ENCODE data around the gene CTAG1A.
A peak's percentile ranks its signal among the peaks of the same experiment; 100 is the strongest.
"Not testable (repeated sequence)": the region's sequence is repeated elsewhere in the genome, so short reads cannot be mapped to it uniquely, and the experiment has no call there.

The CTAG1A gene

DNA sequence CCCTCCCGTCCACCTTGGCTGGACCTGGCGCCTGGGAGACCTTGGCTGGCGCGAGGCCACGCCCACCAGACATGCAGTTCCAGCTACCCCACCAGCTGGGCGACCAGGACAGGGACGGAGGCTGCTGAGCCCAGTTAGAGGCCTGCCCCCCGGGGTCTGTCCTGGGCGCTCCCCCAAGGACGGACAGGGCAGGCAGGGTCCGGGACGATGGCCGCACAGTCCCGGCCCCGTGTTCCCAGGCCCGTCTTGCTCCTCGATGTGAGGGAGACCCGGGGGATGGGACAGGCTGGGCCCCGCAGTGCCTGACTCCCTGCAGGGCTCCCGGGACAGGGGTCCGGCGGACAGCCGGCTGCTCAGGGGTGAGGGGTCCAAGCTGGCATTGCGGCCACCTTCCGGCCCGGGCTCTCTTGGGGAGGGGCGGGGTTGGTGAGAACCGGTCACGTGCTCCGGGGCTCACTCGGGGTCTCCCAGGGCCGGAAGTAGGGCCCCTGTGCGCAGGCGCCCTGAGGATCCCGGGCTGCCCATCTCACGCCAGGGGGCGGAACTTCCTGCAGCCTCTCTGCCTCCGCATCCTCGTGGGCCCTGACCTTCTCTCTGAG, at the start of gene CTAG1A:
Gene CTAG1A, plus strand, starts transcription at position 549 of the 599 bp plus-strand sequence. CDS start 74 bp downstream, outside the sequence.
- not testable (repeated sequence) for DNase-seq

DNA sequence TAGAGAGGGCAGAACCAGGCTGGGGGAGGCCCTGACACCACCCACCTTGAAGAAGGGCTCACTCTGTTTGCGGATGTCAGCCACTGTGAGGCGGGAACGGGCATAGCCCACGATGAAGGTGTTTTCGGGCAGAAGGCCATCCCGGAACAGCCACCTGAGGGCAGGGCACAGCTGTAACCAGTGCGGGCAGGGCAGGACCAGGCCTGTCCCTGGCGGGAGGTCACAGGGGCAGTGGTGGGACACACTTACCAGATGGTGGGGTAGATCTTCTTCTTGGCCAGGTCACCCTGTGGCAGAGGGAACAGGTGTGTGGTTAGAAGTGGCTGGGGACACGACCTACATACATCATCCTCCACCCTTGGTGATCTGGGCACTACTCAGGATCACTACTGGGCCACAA, 49.0 kb upstream of the CTAG1A start:
- DNase-seq = no peak

DNA sequence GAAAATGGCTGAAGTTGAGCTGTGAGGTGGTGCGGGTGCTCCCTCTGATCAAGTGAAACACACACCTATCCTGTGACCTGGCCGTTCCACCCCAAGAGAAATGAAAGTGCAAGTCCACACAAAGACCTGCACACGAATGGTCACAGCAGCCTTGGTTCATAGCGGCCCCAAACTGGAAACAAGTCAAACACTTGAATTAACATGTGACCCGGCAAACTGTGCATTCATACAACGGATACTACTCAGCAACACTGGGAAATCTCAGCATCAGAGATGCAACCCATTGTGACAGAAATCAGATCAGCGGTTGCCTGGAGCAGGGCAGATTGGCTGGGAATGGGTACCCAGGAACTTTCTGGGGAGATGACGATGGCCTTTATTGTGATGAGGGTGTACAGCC, 45.9 kb upstream of the CTAG1A start:
- no peak for DNase-seq

DNA sequence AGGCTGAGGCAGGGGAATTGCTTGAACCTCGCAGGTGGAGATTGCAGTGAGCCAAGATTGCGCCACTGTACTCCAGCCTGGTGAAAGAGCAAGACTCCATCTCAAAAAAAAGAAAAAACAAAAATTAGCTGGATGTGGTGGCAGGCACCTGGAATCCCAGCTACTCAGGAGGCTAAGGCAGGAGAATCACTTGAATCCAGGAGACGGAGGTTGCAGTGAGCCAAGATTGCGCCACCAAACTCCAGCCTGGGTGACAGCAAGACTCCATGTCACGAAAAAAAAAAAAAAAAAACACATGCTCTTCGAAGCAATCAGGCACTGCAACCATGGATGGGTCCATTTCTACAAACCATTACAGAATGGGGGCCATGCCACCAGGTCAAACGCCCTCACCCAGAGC, 44.6 kb upstream of the CTAG1A start:
- not testable (repeated sequence) for DNase-seq

DNA sequence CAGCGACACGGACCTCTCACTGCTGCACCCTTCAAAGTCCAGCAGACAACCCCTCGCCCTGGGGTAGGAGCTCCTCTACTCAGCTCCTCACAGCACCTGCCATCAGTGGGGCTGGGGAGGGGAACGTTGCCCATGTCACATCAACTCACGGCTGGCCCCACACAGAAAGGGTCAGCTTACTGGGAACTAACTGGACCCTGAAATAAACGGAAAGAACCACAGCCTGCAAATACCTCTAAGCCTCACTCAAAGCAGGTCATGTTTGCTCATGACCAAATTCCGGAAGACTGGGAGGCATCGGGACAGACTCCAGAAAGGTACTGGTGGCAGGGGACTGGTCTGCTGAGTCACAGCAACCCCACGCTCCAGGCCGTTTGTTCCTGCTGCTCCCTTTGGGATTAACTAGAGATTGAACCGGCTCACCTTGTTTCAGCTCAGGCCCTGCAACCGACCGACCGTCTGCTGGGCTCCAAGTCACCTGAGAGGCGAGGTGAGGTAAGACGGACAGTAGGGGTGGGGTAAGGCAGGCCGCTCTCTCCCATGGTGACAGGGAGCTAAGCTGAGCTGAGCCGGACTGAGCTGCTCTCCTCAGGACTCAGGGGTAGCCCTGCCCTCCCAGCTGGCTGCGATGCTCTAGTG, 43.9 kb upstream of the CTAG1A start:
- no peak for DNase-seq

DNA sequence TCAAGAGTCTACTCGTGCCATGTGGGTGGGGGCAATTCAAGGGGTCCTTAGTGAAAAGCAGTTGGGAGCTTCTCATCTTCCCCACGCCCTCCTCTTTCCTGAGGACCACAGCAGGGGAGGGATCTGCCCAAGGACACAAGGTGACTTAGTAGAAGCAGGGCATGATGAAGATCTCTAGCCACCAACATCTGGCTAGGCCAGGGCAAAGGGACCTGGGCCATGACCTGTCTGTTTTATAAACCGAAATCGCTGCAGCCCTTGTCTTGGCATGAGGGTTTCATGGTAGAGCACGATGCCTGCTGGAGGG, 43.4 kb upstream of the CTAG1A start:
- DNase-seq = no peak

DNA sequence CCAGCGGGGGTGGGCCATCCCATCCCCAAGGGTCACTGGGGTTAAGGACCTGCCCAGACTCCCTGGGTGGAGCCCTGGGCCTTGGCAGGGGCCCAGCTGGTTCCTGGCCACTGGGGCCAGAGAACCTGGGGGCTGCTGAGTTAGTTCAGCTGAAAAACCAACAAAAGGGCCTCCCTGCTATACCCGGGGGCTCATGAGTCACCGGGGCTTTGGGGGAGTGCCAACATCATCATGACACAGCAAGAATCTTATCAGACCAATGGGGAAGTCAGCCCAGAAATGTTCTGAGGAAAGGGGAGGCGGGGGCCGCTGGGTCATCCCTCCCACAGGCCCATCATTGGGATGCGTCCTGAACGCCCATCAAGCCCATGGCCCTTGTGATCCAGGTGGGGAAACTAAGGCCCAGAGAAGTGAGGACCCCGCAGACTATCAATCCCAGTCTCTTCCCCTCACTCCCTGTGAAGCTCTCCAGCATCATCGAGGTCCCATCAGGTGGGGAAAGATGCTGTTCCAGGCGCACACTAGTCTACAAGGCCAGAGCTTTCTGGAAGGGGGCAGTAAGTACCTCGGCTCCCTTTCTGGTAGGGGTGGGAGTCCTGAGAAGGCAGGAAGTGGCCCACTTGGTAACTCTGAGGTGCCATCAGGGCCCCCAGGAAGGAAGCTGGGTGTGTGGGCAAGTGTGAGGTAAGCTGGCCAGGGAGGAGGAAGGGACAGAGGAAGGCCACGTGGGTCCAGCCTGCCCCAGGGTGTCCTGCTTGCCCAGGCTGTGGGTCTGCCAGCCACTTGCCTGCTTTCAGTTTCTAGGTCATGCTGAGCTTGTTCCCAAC, 42.8 kb upstream of the CTAG1A start:
- DNase-seq = peak; percentile 65

DNA sequence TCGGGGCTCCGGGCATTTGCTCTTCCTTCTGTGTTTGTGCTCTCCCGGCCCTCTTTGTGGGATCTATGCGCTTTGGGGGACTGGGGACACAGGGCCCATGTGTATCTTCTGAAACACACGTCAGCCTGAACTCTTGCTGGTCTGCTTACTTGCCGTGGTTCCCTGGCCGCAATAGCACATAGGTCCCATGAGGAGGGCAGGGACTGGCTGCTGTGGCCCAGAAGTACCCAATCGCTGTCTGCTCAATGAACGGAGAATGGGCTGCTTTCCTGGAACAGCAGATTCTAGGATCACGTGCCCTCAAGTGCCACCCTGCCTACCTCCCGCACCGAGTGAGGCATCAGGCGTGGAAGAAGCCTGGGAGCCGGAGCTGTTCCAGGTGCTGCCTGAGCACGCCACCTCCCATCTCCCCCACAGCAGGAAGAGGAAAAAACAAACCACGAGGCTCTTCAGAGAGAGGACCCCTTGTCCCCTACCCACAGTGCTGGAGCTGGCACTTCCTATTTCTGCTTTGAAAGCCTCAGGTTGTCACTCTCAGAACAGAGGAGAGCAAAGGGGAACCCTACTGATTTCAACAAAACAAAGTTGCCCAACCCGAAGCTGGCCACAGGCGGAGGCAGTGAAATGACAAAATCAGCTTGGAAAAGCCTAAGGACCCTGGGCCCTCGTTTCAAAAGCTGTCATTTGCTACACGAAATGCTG, 42.1 kb upstream of the CTAG1A start:
- peak; percentile 46 for DNase-seq

DNA sequence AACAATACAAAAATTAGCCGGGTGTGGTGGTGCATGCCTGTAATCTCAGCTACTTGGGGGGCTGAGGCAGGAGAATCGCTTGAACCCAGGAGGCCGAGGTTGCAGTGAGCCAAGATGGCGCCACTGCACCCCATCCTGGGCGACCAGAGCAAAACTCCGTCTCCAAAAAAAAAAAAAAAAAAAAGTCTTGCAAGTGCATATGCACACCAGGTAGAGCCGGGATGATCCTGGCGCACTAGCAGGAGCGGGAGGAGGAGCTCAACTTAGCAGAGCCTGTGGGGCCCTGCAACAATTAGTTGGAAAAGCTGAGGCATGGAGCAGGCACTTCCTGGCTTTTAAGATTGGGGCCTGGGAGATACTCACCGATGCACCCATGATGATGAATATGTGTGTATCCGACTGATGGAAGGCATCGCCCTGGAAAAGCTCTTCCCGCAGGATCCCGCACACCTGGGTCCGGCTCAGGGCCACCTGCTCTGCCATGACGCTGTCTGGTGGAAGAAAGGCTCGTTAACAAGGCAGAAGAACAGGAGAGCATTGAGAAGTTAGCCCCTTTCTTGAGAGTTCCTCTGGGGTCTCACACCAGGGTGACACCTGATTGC, 39.2 kb upstream of the CTAG1A start:
- DNase-seq = no peak

DNA sequence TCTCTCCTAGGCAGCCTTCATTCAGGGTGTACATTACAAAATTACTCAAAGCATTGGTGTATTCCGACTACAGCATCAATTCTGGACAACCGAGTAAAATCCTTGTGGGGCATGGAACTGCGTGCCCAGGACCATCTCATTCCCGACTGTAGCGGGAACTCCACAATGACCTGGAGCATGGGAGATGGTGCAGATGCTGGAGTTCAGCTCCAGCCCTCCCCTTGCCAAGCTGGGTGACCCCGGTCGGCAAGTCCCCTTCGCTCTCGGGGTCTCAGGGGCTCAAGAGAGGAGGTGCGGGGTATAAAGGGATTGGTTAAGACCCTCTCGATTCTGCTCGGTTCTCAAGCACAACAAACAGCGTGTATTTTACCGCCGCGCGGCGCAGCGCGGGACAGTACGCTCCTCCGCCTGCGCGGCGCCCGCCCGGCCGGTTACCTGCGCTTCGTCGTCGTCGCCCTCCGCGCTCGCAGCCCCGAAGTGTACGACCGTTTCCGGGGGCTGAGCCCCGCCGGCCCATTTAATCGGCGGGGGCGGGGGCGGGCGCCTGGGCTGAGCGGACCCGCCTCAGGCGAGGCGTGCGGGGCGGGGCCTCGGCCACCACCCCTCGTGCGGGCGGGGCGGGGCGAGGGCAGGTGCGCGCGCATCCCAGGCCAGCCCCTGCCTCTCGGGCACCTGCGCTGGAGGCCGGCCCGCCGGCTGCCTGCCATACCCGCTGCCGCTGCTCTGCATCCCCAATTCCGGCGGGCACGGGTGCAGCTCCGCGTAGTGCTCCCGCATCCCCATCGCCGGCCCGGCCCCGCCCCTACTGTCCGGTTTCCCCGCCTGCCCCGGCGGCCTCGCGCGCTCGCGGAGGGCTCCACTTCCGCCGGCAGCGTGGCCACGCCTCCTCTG, 38.3 kb upstream of the CTAG1A start, which contains the start of gene G6PD:
Gene G6PD, minus strand, starts transcription at position 493 of the 891 bp plus-strand sequence. CDS start 691 bp downstream, outside the sequence.
- peak; percentile 85 for DNase-seq

DNA sequence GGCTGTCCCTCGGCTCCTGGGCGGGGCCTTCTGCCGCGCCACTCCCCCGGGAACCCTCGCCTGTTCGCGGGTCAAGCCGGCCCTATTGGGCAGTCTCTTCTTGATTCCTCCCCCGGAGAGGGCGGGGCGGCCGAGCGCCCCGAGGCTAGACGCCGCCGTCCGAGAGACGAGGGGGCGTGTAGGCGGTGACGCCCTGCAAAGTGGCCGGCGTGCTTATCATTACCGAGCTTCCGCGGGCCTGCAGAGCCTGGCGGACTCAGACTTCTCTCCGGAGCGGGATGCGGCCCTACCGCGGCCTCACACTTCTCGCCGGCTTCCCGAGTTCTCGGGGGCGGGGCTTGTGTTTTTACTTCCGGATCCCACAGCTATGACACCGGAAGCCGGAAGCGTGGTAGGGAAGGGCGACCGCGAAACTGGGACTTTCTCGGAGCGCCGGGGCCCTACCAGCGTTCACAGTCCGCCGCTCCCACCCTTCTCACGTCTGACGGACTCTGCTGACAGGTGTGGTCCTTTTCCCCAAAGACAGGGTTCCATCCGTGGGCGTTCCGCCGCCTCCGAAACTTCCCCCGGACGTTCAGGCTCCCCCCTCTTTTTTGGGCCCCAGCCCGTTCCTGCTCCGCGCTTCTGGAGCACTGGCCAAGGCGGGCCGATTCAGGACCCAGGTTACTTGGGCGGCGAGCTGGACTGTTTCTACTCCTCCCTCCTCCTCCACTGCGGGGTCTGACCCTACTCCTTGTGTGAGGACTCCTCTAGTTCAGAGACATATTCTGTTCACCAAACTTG, 37.5 kb upstream of the CTAG1A start, which contains the start of gene IKBKG:
Gene IKBKG, plus strand, starts transcription at position 376 of the 783 bp plus-strand sequence. CDS start 4,383 bp downstream, outside the sequence.
- peak; percentile 91 for DNase-seq

DNA sequence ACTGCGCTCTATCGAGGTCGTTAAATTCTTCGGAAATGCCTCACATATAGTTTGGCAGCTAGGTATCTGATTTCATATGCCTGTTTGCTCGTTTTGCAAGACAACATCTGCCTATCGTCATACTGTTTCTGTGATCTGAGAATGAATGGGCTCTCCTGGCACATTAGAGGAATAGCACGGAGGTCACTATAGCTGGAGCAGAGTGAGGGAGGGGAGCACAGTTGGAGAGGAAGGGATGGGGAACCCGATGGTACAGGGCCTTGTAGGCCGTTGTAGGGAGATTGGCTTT, 37.0 kb upstream of the CTAG1A start:
- no peak for DNase-seq

DNA sequence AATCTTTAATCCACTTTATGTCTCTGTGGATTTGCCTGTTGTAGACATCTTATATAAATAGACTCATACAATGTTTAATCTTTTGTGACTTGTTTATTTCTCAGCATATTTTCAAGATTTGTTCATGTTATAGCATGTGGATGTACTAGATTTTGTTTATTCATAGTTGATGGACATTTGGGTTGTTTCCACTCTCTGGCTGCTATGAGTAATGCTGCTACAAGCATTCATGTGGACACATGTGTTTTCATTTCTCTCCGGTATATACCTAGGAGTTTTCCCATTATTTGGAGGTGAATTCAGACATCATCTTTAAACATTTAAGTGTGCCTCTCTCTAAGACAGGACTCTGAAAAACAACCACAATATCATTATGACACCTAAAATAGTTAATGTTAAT, 35.2 kb upstream of the CTAG1A start:
- DNase-seq = no peak

DNA sequence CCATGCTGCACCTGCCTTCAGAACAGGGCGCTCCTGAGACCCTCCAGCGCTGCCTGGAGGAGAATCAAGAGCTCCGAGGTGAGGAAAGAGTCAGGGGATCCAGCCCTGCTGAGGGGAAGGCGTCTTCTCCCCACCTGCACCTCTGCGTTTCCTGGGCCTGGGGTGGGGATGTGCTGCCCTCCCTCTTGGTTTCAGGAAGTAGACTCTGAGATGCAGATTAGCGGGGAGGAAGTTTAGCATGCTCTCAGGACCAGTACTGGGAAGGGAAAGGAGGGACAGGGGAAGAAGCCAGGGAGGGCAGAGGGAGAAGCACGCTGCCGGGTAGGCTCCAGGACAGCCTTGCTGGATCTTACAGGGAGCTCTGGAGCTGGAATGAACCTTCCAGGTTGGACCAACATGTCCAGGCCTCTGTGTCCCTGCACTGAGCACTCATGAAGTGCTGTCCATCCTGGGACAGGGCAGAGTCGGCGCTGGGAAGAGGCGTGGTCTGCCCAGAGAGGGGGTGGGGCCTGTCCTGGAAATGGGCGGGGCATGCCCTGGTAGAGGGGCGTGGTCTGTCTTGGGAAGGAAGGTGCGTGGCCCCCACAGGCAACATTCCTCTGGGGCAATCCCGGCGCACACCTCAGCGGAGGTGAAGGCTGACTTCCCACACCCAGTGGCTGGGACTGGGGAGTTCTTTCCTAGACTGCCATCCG, 32.7 kb upstream of the CTAG1A start:
- not testable (repeated sequence) for DNase-seq

DNA sequence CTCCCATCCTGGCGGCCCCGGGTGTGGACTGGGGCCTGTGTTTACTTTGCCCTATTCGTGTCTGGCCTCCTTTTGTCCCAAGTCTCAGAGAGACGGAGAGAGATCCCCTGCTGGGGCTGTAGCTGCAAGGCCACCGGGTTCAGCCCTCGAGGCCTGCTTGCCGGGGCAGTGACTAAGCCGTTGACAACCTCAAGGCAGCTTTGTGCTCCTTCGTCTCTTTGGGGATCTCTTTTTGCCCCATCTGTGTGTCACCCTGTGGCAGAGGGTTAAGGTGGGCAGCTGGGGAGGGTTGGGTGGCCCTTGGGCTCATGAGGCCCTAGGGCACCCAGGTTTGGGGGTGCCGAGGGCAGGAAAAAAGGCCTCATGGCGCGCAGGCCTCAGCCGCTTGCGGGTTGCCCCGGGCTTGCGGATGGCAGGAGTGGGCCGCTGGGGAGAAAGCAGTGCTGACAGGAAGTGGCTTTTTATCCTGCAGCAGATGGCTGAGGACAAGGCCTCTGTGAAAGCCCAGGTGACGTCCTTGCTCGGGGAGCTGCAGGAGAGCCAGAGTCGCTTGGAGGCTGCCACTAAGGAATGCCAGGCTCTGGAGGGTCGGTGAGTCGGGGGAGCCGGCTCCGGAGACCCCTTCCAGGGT, 26.8 kb upstream of the CTAG1A start:
- DNase-seq = not testable (repeated sequence)

DNA sequence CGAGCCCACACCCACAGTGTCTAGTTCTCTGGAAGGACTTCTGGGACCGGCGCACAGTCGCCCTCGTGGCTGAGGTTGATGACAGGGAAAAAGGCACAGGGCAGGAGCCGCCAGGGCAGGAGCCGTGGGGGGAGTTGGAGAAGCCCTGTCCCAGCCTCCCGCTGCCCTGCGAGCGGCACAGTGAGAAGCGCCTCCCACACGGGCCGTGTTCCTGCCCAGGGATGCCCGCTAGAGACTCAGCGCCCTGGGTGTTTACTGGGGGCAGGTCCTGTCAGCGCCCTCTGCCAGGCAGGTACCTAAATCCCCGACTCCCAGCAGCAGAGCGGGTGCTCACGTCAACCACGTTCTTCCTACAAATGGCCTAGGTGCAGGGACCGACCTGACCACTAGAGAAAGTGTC, 26.0 kb upstream of the CTAG1A start:
- not testable (repeated sequence) for DNase-seq

DNA sequence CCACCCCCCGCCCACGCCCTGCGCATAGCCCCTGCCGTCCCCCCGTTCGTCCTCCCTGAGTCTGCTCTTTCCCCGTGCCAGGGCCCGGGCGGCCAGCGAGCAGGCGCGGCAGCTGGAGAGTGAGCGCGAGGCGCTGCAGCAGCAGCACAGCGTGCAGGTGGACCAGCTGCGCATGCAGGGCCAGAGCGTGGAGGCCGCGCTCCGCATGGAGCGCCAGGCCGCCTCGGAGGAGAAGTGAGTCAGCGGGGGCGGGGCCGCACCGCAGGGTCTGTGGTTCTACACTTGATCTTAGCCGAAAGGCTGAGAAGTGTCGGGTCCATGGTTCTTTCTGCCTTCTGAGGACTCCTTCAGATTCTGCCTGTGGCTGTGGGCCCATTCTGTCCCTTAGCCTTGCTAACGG, 24.6 kb upstream of the CTAG1A start:
- not testable (repeated sequence) for DNase-seq

DNA sequence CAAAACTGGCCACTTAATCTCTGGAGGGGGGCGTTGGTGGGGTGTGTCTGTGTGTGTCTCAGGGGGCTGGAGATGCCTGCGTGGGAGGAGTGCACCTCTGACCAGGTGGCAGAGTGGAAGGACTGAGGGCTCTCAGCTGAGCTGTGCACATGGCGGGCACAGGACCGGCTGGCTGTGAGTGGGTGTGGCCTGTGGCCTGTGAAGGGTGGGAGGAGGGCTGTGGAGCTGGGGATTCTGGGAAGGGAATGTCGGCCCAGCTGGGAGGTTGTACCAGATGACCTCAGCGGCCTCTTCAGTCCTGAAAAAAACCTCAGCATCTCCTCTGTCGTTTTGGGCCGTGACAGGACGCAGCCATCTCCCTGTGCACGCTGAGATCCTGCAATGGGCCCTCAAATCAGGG, 22.6 kb upstream of the CTAG1A start:
- not testable (repeated sequence) for DNase-seq

DNA sequence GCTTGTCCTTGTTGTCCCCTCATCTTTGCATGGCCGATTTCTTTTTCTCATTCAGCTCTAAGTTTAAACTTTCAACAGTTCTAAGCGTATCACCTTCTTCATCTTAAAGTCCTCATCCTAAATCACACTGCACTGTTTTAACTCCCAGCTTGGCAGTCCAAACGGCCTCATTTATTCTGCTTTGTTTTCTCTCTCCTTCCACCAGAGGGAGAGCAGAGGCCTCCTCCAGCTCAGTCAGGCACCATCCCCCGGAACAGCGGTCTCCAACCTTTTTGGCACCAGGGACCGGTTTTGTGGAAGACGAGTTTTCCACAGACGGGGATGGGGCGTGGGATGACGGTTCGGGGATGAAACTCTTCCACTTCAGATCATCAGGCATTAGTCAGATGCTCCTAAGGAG, 14.6 kb upstream of the CTAG1A start:
- DNase-seq = not testable (repeated sequence)

DNA sequence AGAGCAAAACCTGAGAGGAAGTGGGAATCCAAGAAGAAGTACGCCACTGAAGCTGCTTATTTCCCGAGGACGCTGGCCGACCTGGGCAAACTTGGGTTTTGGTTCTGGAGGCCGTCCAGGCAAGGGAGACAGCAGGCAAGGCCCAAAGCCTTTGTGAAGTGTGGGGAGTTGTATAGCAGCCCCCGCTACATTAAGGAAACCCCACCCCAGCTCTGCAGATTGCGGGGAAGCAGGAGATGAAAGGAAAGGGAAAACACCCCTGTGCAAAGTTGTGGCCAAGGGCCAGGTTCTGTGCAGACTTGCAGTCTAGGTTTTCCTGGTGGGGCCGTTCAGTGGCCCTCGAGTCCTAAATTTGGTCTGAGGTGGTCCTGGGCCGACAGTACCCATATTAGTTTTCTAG, 11.9 kb upstream of the CTAG1A start:
- not testable (repeated sequence) for DNase-seq
